C4-2B (cell line): ENCODE data around the gene IRF7.
"Not testable (repeated sequence)": the region's sequence is repeated elsewhere in the genome, so short reads cannot be mapped to it uniquely, and the experiment has no call there.

Experiments
- H3K27ac ChIP-seq: fragments of 450-650 bp; 2 replicates; pipeline ENCODE4 v1.5.1; 2017
- ZFX ChIP-seq: fragments of 450-650 bp; IDR thresholded peaks from 2 replicates; pipeline ENCODE4 v1.6.1; 2017
- TF ChIP-seq, protein P1 (sequence below): fragments of 450-650 bp; conservative IDR thresholded peaks from 2 replicates; pipeline ENCODE4 v1.5.1; 2017; ENCODE audit warnings: mild to moderate bottlenecking

Gene IRF7

GRCh38 chr11:656866-657265 lies 41.1 kb upstream of the IRF7 start:
- no peak overlapping the region for H3K27ac ChIP-seq

GRCh38 chr11:656426-656825 lies 40.7 kb upstream of the IRF7 start:
- TF ChIP-seq ZFX = no peak
- TF ChIP-seq, protein P1, sequence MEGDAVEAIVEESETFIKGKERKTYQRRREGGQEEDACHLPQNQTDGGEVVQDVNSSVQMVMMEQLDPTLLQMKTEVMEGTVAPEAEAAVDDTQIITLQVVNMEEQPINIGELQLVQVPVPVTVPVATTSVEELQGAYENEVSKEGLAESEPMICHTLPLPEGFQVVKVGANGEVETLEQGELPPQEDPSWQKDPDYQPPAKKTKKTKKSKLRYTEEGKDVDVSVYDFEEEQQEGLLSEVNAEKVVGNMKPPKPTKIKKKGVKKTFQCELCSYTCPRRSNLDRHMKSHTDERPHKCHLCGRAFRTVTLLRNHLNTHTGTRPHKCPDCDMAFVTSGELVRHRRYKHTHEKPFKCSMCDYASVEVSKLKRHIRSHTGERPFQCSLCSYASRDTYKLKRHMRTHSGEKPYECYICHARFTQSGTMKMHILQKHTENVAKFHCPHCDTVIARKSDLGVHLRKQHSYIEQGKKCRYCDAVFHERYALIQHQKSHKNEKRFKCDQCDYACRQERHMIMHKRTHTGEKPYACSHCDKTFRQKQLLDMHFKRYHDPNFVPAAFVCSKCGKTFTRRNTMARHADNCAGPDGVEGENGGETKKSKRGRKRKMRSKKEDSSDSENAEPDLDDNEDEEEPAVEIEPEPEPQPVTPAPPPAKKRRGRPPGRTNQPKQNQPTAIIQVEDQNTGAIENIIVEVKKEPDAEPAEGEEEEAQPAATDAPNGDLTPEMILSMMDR = no peak
- H3K27ac ChIP-seq = no peak overlapping the region

More at GRCh38 chr11:656866-657265, 41.1 kb upstream of the IRF7 start:
- TF ChIP-seq ZFX = no peak
- TF ChIP-seq, protein P1 = no peak

DNA sequence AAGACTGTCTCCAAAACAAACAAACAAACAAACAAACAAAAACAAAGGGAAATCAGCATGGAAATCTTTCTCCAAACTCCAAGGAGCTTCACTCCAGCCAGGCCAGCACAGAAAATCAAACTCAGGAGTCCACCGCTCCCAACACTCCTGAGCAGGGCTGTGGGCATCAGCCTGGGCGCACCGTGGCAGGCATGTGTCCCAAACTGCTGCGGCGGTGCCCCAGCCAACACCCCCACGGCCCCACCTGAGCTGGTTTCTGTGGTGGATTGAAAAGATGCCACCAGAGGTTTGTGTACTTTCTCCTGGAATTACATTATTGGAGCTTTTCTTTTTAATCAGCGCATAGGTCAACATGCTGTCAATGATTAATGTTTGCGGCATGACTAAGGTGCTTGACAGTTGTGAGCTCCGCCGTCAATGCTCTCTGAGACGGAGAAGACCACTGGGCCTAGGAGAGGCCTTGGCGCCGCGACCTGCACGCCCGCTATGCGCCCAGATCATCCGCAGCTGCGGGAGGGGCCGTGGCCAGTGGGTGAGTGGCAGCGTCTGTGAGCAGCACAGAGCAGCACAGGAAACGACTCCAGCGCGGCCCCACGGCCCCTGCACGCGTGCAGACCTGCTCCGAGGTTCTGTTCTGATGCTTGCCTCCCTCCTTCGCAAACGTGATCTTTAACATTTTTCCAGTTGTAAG lies 39.4 kb upstream of the IRF7 start:
- no peak for TF ChIP-seq ZFX
- no peak overlapping the region for H3K27ac ChIP-seq

- H3K27ac ChIP-seq = not testable (repeated sequence)
Measured at GRCh38 chr11:654444-654843, 38.7 kb upstream of the IRF7 start.

GRCh38 chr11:653837-654236 lies 38.1 kb upstream of the IRF7 start:
- H3K27ac ChIP-seq = no peak overlapping the region
- TF ChIP-seq, protein P1 = no peak
- no peak for TF ChIP-seq ZFX

GRCh38 chr11:653136-653535 lies 37.4 kb upstream of the IRF7 start:
- not testable (repeated sequence) for H3K27ac ChIP-seq

DNA sequence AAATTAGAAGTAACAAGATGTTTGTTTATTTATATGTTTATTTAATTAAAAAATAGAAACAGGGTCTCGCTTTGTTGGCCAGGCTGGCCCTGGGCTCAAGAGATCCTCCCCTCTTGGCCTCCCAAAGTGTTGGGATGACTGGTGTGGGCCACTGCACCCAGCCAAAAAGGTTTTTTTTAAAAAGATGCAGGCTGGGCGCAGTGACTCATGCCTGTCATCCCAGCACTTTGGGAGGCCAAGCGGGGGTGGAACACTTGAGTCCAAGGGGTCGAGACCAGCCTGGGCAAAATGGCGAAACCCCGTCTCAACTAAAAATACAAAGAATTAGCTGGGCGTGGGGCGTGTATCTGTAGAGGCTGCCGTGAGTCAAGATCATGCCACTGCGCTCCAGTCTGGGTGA lies 34.7 kb upstream of the IRF7 start:
- no peak overlapping the region for H3K27ac ChIP-seq
- TF ChIP-seq, protein P1 = no peak
- TF ChIP-seq ZFX = no peak

- H3K27ac ChIP-seq = not testable (repeated sequence)
Measured at GRCh38 chr11:647672-648158, 32.0 kb upstream of the IRF7 start.

DNA sequence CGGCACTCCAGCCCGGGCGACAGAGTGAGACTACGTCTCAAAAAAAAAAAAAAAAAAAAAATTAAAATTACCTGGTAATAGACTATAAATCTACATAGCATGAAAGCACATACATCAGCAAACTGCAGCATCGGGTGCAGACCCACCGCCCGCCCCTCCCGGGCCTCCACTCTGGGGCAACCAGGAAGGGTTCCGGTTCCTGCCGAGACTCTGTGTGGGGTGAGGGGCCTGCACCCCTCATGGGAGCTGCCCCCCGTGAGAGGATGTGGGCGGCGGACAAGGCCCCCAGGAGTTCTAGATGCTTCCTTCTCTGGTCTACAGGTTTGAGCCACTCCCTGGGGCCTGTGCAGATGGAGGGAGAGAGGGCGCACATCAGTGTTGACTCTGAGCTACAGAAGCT lies 30.5 kb upstream of the IRF7 start:
- TF ChIP-seq ZFX = no peak
- TF ChIP-seq, protein P1 = no peak
- H3K27ac ChIP-seq = no peak overlapping the region

DNA sequence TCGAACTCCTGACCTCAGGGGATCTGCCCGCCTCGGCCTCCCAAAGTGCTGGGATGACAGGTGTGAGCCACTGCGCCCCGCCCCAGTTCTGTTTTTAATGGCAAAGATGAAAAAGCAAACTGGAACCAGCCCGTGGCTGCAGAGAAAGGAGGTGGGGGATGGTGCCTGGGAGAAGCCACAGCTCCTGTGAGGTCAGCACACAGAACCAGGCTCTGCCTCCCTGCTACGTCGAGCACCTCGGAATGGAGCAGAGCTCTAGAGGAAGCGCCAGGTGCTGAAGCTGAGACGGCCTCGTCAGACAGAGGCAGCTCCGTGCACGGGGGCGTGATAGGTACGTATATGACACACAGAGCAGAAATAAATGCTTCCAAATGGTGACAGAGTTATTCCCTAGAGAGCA lies 29.8 kb upstream of the IRF7 start:
- no peak overlapping the region for H3K27ac ChIP-seq
- no peak for TF ChIP-seq ZFX
- TF ChIP-seq, protein P1 = no peak
